Erythroblast (primary cell): ENCODE data around the gene PYGL.

Experiments used
- DNase-seq, 2 experiments: peaks; one replicate each; lab custom pipeline; 2025; lab: John Stamatoyannopoulos, UW
- GATA1 ChIP-seq: IDR thresholded peaks from 2 replicates; pipeline ENCODE4 v1.6.1; 2011; ENCODE audit warnings: low read depth, mild to moderate bottlenecking, control low read depth, low read length, moderate library complexity
- POLR2A ChIP-seq: IDR thresholded peaks from 2 replicates; pipeline ENCODE4 v1.6.1; 2011; ENCODE audit warnings: mild to moderate bottlenecking, low read length

PYGL gene

GRCh38 chr14:50943943-50944646, at the start of gene PYGL:
PYGL (minus strand) TSS chr14:50944483; CDS start chr14:50944403, 80 bp downstream.
- peak; percentile 63 to 68 for DNase-seq
- TF ChIP-seq POLR2A = peak; percentile 34
- TF ChIP-seq GATA1 = no peak

GRCh38 chr14:50985859-50986331, 41.6 kb upstream of the PYGL start:
- no peak for DNase-seq
- TF ChIP-seq GATA1 (no peak), POLR2A (no peak)

GRCh38 chr14:50985124-50985858, 41.0 kb upstream of the PYGL start:
- TF ChIP-seq POLR2A (no peak), GATA1 (no peak)
- DNase-seq = no peak

GRCh38 chr14:50984036-50984710, 39.9 kb upstream of the PYGL start:
- TF ChIP-seq GATA1 = no peak
- TF ChIP-seq POLR2A = no peak
- DNase-seq = no peak

GRCh38 chr14:50979941-50980850, 35.9 kb upstream of the PYGL start:
- TF ChIP-seq POLR2A = no peak
- TF ChIP-seq GATA1 = no peak
- DNase-seq = no peak

- no peak for TF ChIP-seq POLR2A
- TF ChIP-seq GATA1 = no peak
- no peak for DNase-seq
These were observed 34.6 kb upstream of the PYGL start for GRCh38 chr14:50978888-50979287.

GRCh38 chr14:50978529-50978871, 34.2 kb upstream of the PYGL start:
- DNase-seq = no peak
- TF ChIP-seq GATA1 = no peak
- TF ChIP-seq POLR2A = no peak

GRCh38 chr14:50977863-50978528, 33.7 kb upstream of the PYGL start:
- DNase-seq = no peak
- TF ChIP-seq GATA1 (no peak), POLR2A (no peak)

- no peak for DNase-seq
- no peak for TF ChIP-seq POLR2A
- TF ChIP-seq GATA1 = no peak
These were observed 29.8 kb upstream of the PYGL start for GRCh38 chr14:50974118-50974517.

- DNase-seq = no peak
- TF ChIP-seq GATA1 = no peak
- TF ChIP-seq POLR2A = no peak
These were observed 28.5 kb upstream of the PYGL start for GRCh38 chr14:50972734-50973133.

- no peak for DNase-seq
- no peak for TF ChIP-seq POLR2A
- no peak for TF ChIP-seq GATA1
These were observed 26.9 kb upstream of the PYGL start for GRCh38 chr14:50970886-50971781.

- DNase-seq = no peak
- no peak for TF ChIP-seq GATA1
- no peak for TF ChIP-seq POLR2A
These were observed 23.5 kb upstream of the PYGL start for GRCh38 chr14:50967790-50968189.
